A549 (cell line): ENCODE results near the gene SPPL2C. TPM values are rescaled to one million over a fixed set of nuclear protein-coding genes. Genes with fewer than 3 reads are reported as not detected.

Experiments
- ATAC-seq, 2 experiments: fragments of 200-7000 bp in 1 of 2; fragments of >200 bp in 1 of 2; cut with Nextera tagmentation in 1 of 2; cut with Tn5 transposase in 1 of 2; 3 replicates each; pipeline versions ENCODE4 v1.8.0 to v1.9.1; 2018 to 2020; ENCODE audit warnings: mild to moderate bottlenecking in 1 of 2, moderate library complexity in 1 of 2
- CTCF ChIA-PET: fragments of 300-600 bp; sonication (Branson Sonifier 250); formaldehyde crosslinking; extraction: SDS; loops from one replicate; lab custom pipeline; 2021; ENCODE audit warnings: antibody characterized with exemption, inconsistent platforms; lab: Yijun Ruan, JAX
- POLR2A ChIA-PET: fragments of 350-600 bp; formaldehyde crosslinking; extraction: SDS; loops from one replicate; lab custom pipeline; 2021; ENCODE audit warnings: antibody characterized with exemption, inconsistent platforms; lab: Yijun Ruan, JAX
- DNase-seq, 2 experiments: peaks; one replicate each; pipeline versions ENCODE4 v3.0.0 to v3.0.0-alpha.2; 2011 to 2016; ENCODE audit warnings: low read depth in 1 of 2, low spot score in 1 of 2
- FAIRE-seq: peaks from 2 replicates; lab custom pipeline; 2011; peaks lifted over from hg19 to GRCh38; lab: Jason Lieb, UNC
- H3K27ac ChIP-seq, 2 experiments: fragments of >200 bp; sonication (Bioruptor Twin); formaldehyde crosslinking; 3 replicates each; pipeline ENCODE4 v1.5.1; 2016 to 2017
- H3K4me1 ChIP-seq: fragments of >200 bp; sonication (Bioruptor Twin); formaldehyde crosslinking; 3 replicates; pipeline ENCODE4 v1.6.1; 2016
- H3K4me2 ChIP-seq: fragments of >200 bp; sonication (Bioruptor Twin); formaldehyde crosslinking; 3 replicates; pipeline ENCODE4 v1.6.1; 2016
- H3K4me3 ChIP-seq: fragments of >200 bp; sonication (Bioruptor Twin); formaldehyde crosslinking; 3 replicates; pipeline ENCODE4 v1.5.1; 2016
- H3K9me3 ChIP-seq: fragments of >200 bp; sonication (Bioruptor Twin); formaldehyde crosslinking; 3 replicates; pipeline ENCODE4 v1.6.1; 2016
- CBX2 ChIP-seq: fragments of 200-600 bp; sonication (generic); IDR thresholded peaks from 2 replicates; pipeline ENCODE4 v1.6.1; 2016; ENCODE audit warnings: low read depth, mild to moderate bottlenecking, borderline replicate concordance
- CHD2 ChIP-seq: fragments of 150-350 bp; IDR thresholded peaks from 2 replicates; pipeline ENCODE4 v1.6.1; 2014; ENCODE audit warnings: low read length; ENCODE audit not compliant: partially characterized antibody
- CHD4 ChIP-seq: fragments of 200-600 bp; sonication (generic); IDR thresholded peaks from 2 replicates; pipeline ENCODE4 v1.6.1; 2016; ENCODE audit warnings: antibody characterized with exemption, mild to moderate bottlenecking, borderline replicate concordance
- CTCF ChIP-seq: fragments of >200 bp; sonication (Bioruptor Twin); formaldehyde crosslinking; IDR thresholded peaks from 3 replicates; pipeline ENCODE4 v1.5.1; 2016
- FOSB ChIP-seq: fragments of 250-450 bp; sonication (Bioruptor Pico); IDR thresholded peaks from 2 replicates; pipeline ENCODE4 v1.5.0; 2020; ENCODE audit warnings: mild to moderate bottlenecking, moderate library complexity
- GATA3 ChIP-seq: IDR thresholded peaks from 2 replicates; pipeline ENCODE4 v1.6.1; 2012; ENCODE audit warnings: borderline replicate concordance
- HES2 ChIP-seq: fragments of >200 bp; sonication (Bioruptor Twin); formaldehyde crosslinking; IDR thresholded peaks from 2 replicates; pipeline ENCODE4 v1.6.1; 2016
- HEYL ChIP-seq: fragments of 250-450 bp; sonication (Bioruptor Pico); IDR thresholded peaks from 2 replicates; pipeline ENCODE4 v1.8.0; 2021; ENCODE audit warnings: mild to moderate bottlenecking, moderate library complexity
- HOXB13 ChIP-seq: fragments of 250-450 bp; sonication (Bioruptor Pico); IDR thresholded peaks from 2 replicates; pipeline ENCODE4 v1.5.0; 2020; ENCODE audit warnings: low read depth, mild to moderate bottlenecking, moderate library complexity
- KDM5A ChIP-seq: fragments of 200-600 bp; sonication (generic); IDR thresholded peaks from 2 replicates; pipeline ENCODE4 v1.6.1; 2016; ENCODE audit warnings: antibody characterized with exemption, mild to moderate bottlenecking
- MAX ChIP-seq: IDR thresholded peaks from 2 replicates; pipeline ENCODE4 v1.6.1; 2012
- MAZ ChIP-seq: fragments of 150-350 bp; IDR thresholded peaks from 2 replicates; pipeline ENCODE4 v1.6.1; 2014; ENCODE audit warnings: antibody characterized with exemption, low read depth, low read length, borderline replicate concordance
- NFE2L2 ChIP-seq: fragments of 150-350 bp; conservative IDR thresholded peaks from 2 replicates; pipeline ENCODE4 v1.6.1; 2014; ENCODE audit warnings: low read length
- NR3C1 ChIP-seq: fragments of >200 bp; sonication (Bioruptor Twin); formaldehyde crosslinking; IDR thresholded peaks from 3 replicates; pipeline ENCODE4 v1.6.1; 2017
- RAD21 ChIP-seq, 2 experiments: fragments of >200 bp in 1 of 2; sonication (Bioruptor Twin) in 1 of 2; formaldehyde crosslinking in 1 of 2; IDR thresholded peaks in 1 of 2; conservative IDR thresholded peaks in 1 of 2; 2 replicates in 1 of 2; 3 replicates in 1 of 2; pipeline ENCODE4 v1.6.1; 2012 to 2018; ENCODE audit warnings: inconsistent platforms in 1 of 2
- TP53 ChIP-seq: fragments of 250-450 bp; sonication (Bioruptor Pico); IDR thresholded peaks from 2 replicates; pipeline ENCODE4 v1.5.0; 2021; ENCODE audit warnings: mild to moderate bottlenecking, moderate library complexity
- ZC3H11A ChIP-seq: fragments of 450-650 bp; IDR thresholded peaks from 2 replicates; pipeline ENCODE4 v1.6.1; 2014; ENCODE audit warnings: antibody characterized with exemption, mild to moderate bottlenecking
- ZNF302 ChIP-seq: fragments of 250-450 bp; sonication (Bioruptor Pico); IDR thresholded peaks from 2 replicates; pipeline ENCODE4 v1.9.0; 2021; ENCODE audit warnings: inconsistent platforms, mild to moderate bottlenecking, moderate library complexity
- WGBS: methylation state at CpG from one replicate; pipeline ENCODE4 v1.1.6; 2017; ENCODE audit errors: missing lambda C conversion rate; 5-methylcytosine and 5-hydroxymethylcytosine counted together
- polyA plus RNA-seq, 4 experiments: library from polyadenylated mRNA; depleted of rRNA in 3 of 4; stranded (reverse); fragments of >200 nt; fragmentation: RNase III in 1 of 4; extraction: RNeasy Plus Mini Kit Qiagen cat#74134 plus additional on column Dnase treatment in 1 of 4; gene quantifications; 2 replicates in 3 of 4; 3 replicates in 1 of 4; pipeline ENCODE4 v1.2.3, GENCODE V29; 2011 to 2017

The SPPL2C gene
- polyA plus RNA-seq, 2 of the 4 experiments (the other 2 are of a cell fraction): not detected

GRCh38 chr17:45809499-45809898, 35.2 kb upstream of the SPPL2C start:
- Histone ChIP-seq H3K9me3 (peaks cover 8% of the 10 kb centered on the region; the same call in 2 of the 3 replicates), H3K4me2 (no peak overlapping the region), H3K4me1 (no peaks in the 10 kb centered on the region), H3K27ac (no peak overlapping the region), H3K4me3 (no peak overlapping the region)
- TF ChIP-seq KDM5A (no peak), GATA3 (no peak), HEYL (no peak), MAZ (no peak), CHD4 (no peak), ZNF302 (CRISPR knock-in tag) (no peak), MAX (no peak), TP53 (no peak), CBX2 (no peak), NR3C1 (no peak), HES2 (no peak), CHD2 (no peak), NFE2L2 (no peak), HOXB13 (CRISPR knock-in tag) (no peak), ZC3H11A (no peak)
- ChIA-PET POLR2A (interaction anchor here (0.6 kb wide), 1 partner anchor 661 kb away, joined by 9 read pairs; the partner anchor contains the start of gene HEXIM1), CTCF (interaction anchor here (1.4 to 5.3 kb wide), 3 partner anchors 12 to 26 kb away, joined by 3 to 32 read pairs (median 15); partner anchors contain the start of gene CRHR1)
- FAIRE-seq: no peak
- ATAC-seq: no peak
- DNase-seq: no peak
- WGBS: 54% methylated on average over 15 of the region's 15 CpGs

- TF ChIP-seq FOSB (CRISPR knock-in tag): no peak
- TF ChIP-seq CTCF: 0 out of 3 replicates have a peak, but pooled peaks have one; percentile 12
- no peak for TF ChIP-seq HOXB13 (CRISPR knock-in tag)
- WGBS: 44% methylated on average over 3 of the region's 3 CpGs
- FAIRE-seq: peak; percentile 67
Observed at GRCh38 chr17:45812102-45812501, 32.6 kb upstream of the SPPL2C start.

GRCh38 chr17:45813048-45813725, 31.5 kb upstream of the SPPL2C start:
- CTCF ChIA-PET: interaction anchor here (0.7 to 5.3 kb wide), 6 partner anchors 10 to 173 kb away, joined by 3 to 32 read pairs (median 6); partner anchors contain the start of gene CRHR1
- DNase-seq (no peak), ATAC-seq (no peak; a peak in 1 of 6 replicates), FAIRE-seq (no peak)
- POLR2A ChIA-PET: no interaction called here
- peak in 1 of 2 experiments; percentile 27; a peak in 2 of 5 replicates for TF ChIP-seq RAD21 (conservative IDR thresholded peaks at IDR 0.05 in 1 of 2, IDR thresholded peaks at IDR 0.05 in 1 of 2)
- TF ChIP-seq NR3C1: no peak
- Histone ChIP-seq H3K27ac (no peak overlapping the region), H3K4me1 (no peaks in the 10 kb centered on the region), H3K9me3 (peaks cover 8% of the 10 kb centered on the region; the same call in 2 of the 3 replicates), H3K4me3 (no peak overlapping the region), H3K4me2 (no peak overlapping the region)
- 56% methylated on average over 21 of the region's 22 CpGs for WGBS

More at GRCh38 chr17:45812102-45812501, 32.6 kb upstream of the SPPL2C start:
- ChIA-PET CTCF (interaction anchor here (0.5 to 5.3 kb wide), 7 partner anchors 9 to 69 kb away, joined by 3 to 32 read pairs (median 4); no protein-coding TSS in a partner anchor), POLR2A (no interaction called here)
- ATAC-seq (peak; percentile 30 to 48; a peak in 3 of 6 replicates), DNase-seq (peak; percentile 40 to 64)
- no peaks in the 10 kb centered on the region for H3K4me1 ChIP-seq
- no peak overlapping the region for H3K4me3 ChIP-seq
- H3K27ac ChIP-seq: no peak overlapping the region
- H3K9me3 ChIP-seq: peaks cover 8% of the 10 kb centered on the region; the same call in 2 of the 3 replicates
- H3K4me2 ChIP-seq: no peak overlapping the region
